Epithelial cell of umbilical artery (primary cell): ENCODE data around the gene PRR5. TPM values are rescaled to one million over a fixed set of nuclear protein-coding genes. Genes with fewer than 3 reads are reported as not detected.

Source experiments
- total RNA-seq: library from RNA; depleted of rRNA; stranded (reverse); fragments of >200 nt; gene quantifications from 2 replicates; pipeline ENCODE4 v1.2.3, GENCODE V29; 2014

PRR5 gene, protein sequence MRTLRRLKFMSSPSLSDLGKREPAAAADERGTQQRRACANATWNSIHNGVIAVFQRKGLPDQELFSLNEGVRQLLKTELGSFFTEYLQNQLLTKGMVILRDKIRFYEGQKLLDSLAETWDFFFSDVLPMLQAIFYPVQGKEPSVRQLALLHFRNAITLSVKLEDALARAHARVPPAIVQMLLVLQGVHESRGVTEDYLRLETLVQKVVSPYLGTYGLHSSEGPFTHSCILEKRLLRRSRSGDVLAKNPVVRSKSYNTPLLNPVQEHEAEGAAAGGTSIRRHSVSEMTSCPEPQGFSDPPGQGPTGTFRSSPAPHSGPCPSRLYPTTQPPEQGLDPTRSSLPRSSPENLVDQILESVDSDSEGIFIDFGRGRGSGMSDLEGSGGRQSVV
- total RNA-seq, result 1.5 and 1.9 TPM in 2 replicates

DNA sequence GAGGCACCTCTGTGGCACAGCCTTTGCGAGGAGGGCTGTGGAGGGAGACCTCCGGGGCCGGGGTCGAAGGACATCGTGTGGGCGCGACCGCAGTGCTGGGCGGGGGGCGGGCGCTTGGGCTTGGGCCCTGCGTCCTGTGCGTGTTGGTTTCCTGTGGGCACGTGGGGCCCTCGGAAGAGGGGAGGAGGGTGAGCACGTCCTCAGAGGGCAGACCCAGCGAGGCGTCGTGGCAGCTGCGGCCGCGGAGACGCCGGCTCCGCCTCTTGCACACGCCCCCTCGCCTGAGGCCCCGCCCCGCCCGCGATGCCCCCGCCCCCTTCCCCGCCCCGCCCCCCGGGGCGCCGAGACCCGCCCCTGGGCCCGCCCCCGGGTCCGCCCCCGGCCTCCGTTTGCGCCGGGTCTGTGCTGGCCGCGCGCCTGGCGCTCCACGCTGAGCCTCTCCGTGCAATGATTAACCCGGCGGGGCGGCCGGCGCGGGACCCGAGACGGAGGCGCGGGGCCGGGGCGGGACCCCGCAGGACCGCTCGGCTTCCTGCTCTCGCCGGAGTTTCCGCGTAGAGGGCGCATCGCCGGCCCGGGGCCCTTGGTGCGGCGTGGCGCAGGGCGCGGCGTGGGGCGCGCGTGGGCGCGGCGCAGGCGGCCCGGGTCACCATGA lies at the start of gene PRR5:
PRR5 (plus strand) TSS at position 381 of the 655 bp plus-strand sequence; CDS start at position 652, 271 bp downstream.

DNA sequence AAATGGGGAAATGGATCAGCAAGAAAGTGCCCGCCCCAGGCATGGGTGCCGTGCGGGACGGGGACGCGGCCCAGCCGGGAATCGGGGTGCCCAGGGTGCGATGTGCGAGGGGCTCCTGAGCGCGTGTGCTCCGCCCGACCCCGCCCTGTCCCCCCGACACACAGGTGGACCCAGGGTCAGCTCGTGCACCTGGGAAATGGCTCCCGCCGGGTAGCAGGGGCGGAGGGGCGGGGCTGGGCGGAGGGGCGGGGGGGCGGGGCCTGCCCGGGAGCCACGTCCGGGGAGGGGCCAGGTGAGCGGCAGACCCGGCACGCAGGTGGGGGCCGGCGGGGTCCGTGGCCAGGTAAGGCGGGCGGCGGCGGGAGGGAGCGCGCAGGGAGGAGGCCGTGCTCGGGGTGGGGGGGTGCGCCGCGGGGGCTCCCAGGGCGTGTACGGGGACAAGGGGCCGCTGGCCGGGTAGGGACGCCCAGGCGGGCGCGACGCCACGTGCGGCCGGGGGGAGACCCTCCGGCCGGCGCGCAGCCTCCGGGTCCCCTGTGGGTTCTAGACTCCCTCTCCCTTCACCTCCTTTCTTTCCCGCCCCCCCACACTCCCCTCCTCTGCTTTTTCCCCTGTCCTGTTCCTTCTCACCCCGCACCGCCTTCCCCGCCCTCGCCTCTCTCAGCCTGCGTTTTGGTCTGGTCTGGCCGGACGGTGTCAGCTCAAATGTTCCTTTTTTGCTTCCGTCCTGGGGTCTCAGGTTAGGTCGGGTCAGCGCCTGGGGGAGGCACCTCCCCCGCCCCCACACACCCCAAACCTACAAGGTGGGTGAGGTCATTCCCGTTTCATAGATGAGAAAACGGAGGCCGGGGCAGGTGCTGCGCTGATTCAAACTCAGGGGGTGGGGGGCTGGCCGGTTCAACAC lies 50.5 kb downstream of the PRR5 start, which contains the start of gene ARHGAP8:
ARHGAP8 (plus strand) TSS at position 291 of the 904 bp plus-strand sequence. CDS start 33,953 bp downstream, outside the sequence.

Other genes starting within 250 kb of the PRR5 start
- 12.3 and 15.3 TPM in 2 replicates for gene RTL6, start 204.0 kb upstream of the PRR5 start, total RNA-seq
- gene ARHGAP8, start 50.4 kb downstream of the PRR5 start, total RNA-seq, result 0.65 TPM in 1 of 2 replicates, not detected in the other